Fibroblast of mammary gland (primary cell): ENCODE measurements around the gene ZNF473.

Source experiments
- DNase-seq: peaks from one replicate; pipeline ENCODE4 v3.0.0-alpha.2; 2010; ENCODE audit warnings: low read depth
- H3K4me3 ChIP-seq: 2 replicates; pipeline ENCODE4 v1.5.1; 2011; ENCODE audit warnings: low read depth, mild to moderate bottlenecking, low read length, moderate library complexity; ENCODE audit not compliant: control insufficient read depth
- TF ChIP-seq, protein P1 (sequence below): conservative IDR thresholded peaks from 2 replicates; pipeline ENCODE4 v1.5.1; 2011; ENCODE audit warnings: low read depth, low read length, inconsistent platforms; ENCODE audit not compliant: control insufficient read depth, insufficient read depth

ZNF473 gene

DNA sequence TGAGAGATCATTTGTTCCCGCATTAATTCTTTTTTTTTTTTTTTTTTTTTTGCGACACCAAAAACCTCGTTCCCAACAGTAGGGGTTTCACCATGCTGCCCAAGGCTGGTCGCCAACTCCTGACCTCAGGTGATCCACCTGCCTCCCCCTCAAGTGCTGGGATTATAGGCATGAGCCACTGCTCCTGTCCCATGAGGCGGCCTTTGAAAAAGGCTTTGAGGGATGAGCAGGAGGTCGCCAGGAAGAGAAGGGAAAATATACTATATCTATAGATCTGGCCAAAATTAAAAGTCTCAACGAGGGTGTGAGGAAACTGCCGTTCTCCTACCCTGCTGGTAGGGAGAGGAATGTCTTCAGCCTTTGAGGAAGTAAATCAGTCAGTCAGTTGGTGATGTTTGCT, 26.2 kb downstream of the ZNF473 start:
- DNase-seq, result no peak
- TF ChIP-seq, protein P1, sequence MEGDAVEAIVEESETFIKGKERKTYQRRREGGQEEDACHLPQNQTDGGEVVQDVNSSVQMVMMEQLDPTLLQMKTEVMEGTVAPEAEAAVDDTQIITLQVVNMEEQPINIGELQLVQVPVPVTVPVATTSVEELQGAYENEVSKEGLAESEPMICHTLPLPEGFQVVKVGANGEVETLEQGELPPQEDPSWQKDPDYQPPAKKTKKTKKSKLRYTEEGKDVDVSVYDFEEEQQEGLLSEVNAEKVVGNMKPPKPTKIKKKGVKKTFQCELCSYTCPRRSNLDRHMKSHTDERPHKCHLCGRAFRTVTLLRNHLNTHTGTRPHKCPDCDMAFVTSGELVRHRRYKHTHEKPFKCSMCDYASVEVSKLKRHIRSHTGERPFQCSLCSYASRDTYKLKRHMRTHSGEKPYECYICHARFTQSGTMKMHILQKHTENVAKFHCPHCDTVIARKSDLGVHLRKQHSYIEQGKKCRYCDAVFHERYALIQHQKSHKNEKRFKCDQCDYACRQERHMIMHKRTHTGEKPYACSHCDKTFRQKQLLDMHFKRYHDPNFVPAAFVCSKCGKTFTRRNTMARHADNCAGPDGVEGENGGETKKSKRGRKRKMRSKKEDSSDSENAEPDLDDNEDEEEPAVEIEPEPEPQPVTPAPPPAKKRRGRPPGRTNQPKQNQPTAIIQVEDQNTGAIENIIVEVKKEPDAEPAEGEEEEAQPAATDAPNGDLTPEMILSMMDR, result no peak

DNA sequence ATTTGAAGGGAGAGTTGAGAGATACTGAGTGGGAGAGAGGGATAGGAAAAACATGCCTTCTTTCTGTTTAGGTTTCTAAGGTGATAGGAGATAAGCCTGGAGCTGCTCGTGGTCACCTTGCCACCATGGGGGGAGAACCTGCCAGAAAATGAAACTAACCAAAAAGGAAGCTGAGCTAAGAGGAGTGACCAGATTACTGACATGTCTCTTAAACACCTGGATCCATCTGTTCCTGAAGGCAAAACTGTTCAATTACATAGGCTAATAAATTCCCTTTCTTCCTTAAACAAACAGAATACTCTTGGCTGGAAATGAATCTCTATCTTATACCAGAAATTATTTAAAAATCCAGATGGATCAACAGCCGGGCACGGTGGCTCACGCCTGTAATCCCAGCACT, 27.3 kb downstream of the ZNF473 start:
- DNase-seq, result no peak
- TF ChIP-seq, protein P1, result no peak
- no peak overlapping the region for H3K4me3 ChIP-seq

More for the DNA sequence above, 26.2 kb downstream of the ZNF473 start:
- no peak overlapping the region for H3K4me3 ChIP-seq

DNA sequence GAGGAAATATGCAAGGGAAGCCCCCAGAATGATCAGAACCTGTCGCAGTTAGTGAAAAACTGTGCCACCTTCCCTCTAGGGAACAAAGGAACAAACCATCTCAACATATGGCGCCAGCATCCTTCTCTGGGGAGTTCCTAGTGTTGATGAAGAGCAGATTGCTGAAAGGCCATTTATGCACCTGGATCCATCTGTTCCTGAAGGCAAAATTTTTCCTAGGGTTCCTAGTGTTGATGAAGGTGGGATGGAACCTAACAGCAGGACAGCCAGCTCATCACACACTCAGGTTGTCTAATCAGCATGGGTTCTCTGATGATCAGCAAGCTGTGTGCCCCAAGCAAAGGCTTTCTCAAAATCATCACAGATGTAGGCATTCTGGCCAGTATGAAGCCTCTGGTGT, 32.6 kb downstream of the ZNF473 start:
- TF ChIP-seq, protein P1, result no peak
- no peak for DNase-seq

DNA sequence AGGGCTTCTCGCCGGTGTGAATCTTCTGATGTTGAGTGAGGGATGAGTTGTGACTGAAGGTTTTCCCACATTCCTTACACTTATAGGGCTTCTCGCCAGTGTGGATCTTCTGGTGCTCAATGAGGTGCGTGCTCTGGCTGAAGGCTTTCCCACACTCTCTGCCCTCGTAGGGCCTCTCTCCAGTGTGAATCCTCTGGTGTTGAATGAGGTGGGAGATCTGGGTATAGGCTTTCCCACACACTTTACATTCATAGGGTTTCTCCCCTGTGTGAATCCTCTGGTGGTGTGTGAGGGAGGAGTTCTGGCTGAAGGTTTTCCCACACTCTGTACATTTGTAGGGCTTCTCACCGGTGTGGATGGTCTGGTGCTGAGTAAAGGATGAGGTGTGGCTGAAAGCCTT, 33.2 kb downstream of the ZNF473 start:
- no peak overlapping the region for H3K4me3 ChIP-seq
- TF ChIP-seq, protein P1, result no peak
- DNase-seq, result no peak

More for the DNA sequence above, 32.6 kb downstream of the ZNF473 start:
- H3K4me3 ChIP-seq, result no peak overlapping the region

DNA sequence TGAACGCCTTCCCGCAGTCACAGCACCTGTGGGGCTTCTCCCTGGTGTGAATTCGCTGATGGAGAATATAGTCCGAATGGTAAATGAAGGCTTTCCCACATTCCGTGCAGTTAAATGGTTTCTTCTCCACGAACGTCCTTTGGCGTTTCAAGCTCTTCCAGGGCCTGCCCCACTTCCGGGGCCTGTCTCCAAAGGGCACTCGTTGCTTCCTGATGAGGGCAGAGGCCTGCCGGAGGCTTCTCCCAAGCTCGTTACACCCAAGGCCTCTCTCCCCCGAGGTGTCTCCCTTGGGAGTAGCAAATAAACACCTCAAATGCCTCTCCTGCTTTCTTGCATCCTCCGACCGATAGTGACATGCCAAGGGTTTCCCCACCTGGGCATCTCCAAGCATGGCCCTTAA, 34.3 kb downstream of the ZNF473 start:
- no peak overlapping the region for H3K4me3 ChIP-seq
- TF ChIP-seq, protein P1, result no peak
- no peak for DNase-seq

DNA sequence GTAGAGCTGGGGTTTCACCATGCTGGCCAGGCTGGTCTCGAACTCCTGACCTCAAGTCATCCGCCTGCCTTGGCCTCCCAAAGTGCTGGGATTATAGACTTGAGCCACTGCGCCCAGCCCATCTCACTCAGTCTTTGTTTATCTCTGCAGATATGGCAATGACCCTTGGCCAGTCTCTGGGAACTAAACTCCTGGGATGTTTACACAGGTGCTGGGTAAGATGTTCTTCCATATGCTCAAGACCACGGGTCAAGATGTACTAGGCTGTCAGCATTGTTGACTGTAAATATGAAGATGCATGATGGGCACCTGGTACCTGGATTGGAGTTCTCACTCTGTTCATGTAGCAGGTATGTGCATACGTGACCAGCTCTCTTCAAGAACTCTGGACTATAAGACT, 35.8 kb downstream of the ZNF473 start:
- H3K4me3 ChIP-seq, result no peak overlapping the region
- no peak for DNase-seq
- TF ChIP-seq, protein P1, result no peak

DNA sequence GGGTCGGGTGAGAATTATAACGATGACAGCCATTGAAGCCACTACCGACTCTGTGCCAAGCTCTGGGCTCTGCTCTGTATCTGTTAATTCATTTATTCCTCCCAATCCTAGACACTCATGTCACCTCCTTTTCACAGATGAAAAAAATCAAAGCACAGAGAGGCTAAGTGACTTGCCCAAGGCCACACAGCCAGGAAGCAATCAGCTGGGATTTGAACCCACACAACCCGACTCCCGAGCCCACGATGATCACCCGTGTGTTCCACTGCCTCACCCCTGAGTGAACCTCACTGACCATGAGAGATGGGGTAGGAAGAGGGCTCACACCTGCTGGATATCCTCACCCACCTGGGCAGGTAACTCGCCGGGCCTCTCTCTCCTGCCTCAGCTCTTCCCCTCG, 40.1 kb downstream of the ZNF473 start:
- no peak for DNase-seq
- TF ChIP-seq, protein P1, result no peak
- H3K4me3 ChIP-seq, result no peak overlapping the region
